ENCODE results near the gene TMEM92. TPM values are rescaled to one million over a fixed set of nuclear protein-coding genes. Genes with fewer than 3 reads are reported as not detected.

Gene TMEM92
- total RNA-seq, 1 donor from 2014 or later, result 28.1 TPM

GRCh38 chr17:50248255-50248654 is 26.0 kb upstream of the TMEM92 start:
- no peak overlapping the region for H3K27ac Mint-ChIP-seq (ENCODE audit: unreplicated experiment)
- no peaks in the 10 kb centered on the region for H3K4me1 Mint-ChIP-seq (ENCODE audit: unreplicated experiment)
- H3K36me3 Mint-ChIP-seq (ENCODE audit: low read depth, unreplicated experiment), result peaks cover 4% of the 10 kb centered on the region
- H3K4me3 Mint-ChIP-seq (ENCODE audit: unreplicated experiment), result no peak overlapping the region
- DNase-seq (ENCODE audit: low spot score), result no peak
- no peak for TF ChIP-seq CTCF (IDR thresholded peaks at IDR 0.05; ENCODE audit: unreplicated experiment)
- peaks cover 4% of the 10 kb centered on the region for H3K9me3 Mint-ChIP-seq (ENCODE audit: unreplicated experiment)
- no peaks in the 10 kb centered on the region for H3K27me3 Mint-ChIP-seq (ENCODE audit: unreplicated experiment)

- peaks cover 4% of the 10 kb centered on the region for H3K9me3 Mint-ChIP-seq (ENCODE audit: unreplicated experiment)
- TF ChIP-seq CTCF (IDR thresholded peaks at IDR 0.05; ENCODE audit: unreplicated experiment), result no peak
- peaks cover 2% of the 10 kb centered on the region for H3K27me3 Mint-ChIP-seq (ENCODE audit: unreplicated experiment)
- no peak for DNase-seq (ENCODE audit: low spot score)
- H3K4me3 Mint-ChIP-seq (ENCODE audit: unreplicated experiment), result no peak overlapping the region
- no peak overlapping the region for H3K27ac Mint-ChIP-seq (ENCODE audit: unreplicated experiment)
- H3K36me3 Mint-ChIP-seq (ENCODE audit: low read depth, unreplicated experiment), result peaks cover 4% of the 10 kb centered on the region
- H3K4me1 Mint-ChIP-seq (ENCODE audit: unreplicated experiment), result no peaks in the 10 kb centered on the region
These were observed 21.5 kb upstream of the TMEM92 start for GRCh38 chr17:50252781-50253180.

GRCh38 chr17:50255766-50256635 is 18.3 kb upstream of the TMEM92 start:
- peaks cover 3% of the 10 kb centered on the region for H3K36me3 Mint-ChIP-seq (ENCODE audit: low read depth, unreplicated experiment)
- no peaks in the 10 kb centered on the region for H3K9me3 Mint-ChIP-seq (ENCODE audit: unreplicated experiment)
- peaks cover 5% of the 10 kb centered on the region for H3K27me3 Mint-ChIP-seq (ENCODE audit: unreplicated experiment)
- DNase-seq (ENCODE audit: low spot score), result no peak
- H3K4me3 Mint-ChIP-seq (ENCODE audit: unreplicated experiment), result no peak overlapping the region
- H3K4me1 Mint-ChIP-seq (ENCODE audit: unreplicated experiment), result no peaks in the 10 kb centered on the region
- H3K27ac Mint-ChIP-seq (ENCODE audit: unreplicated experiment), result peak overlapping the region; percentile 7
- no peak for TF ChIP-seq CTCF (IDR thresholded peaks at IDR 0.05; ENCODE audit: unreplicated experiment)

- Mint-ChIP-seq H3K9me3 (ENCODE audit: unreplicated experiment) (no peaks in the 10 kb centered on the region), H3K36me3 (ENCODE audit: low read depth, unreplicated experiment) (peaks cover 3% of the 10 kb centered on the region), H3K4me1 (ENCODE audit: unreplicated experiment) (no peaks in the 10 kb centered on the region), H3K4me3 (ENCODE audit: unreplicated experiment) (no peak overlapping the region), H3K27me3 (ENCODE audit: unreplicated experiment) (peaks cover 9% of the 10 kb centered on the region), H3K27ac (ENCODE audit: unreplicated experiment) (no peak overlapping the region)
- no peak for TF ChIP-seq CTCF (IDR thresholded peaks at IDR 0.05; ENCODE audit: unreplicated experiment)
- no peak for DNase-seq (ENCODE audit: low spot score)
These were observed 17.2 kb upstream of the TMEM92 start for GRCh38 chr17:50256826-50257618.

All from endothelial cell (in vitro differentiated cells).